GM12875 (cell line): ENCODE measurements around the gene PAFAH1B2.

Source experiments
- H3K4me3 ChIP-seq: one replicate; pipeline ENCODE4 v1.5.1; 2011; ENCODE audit warnings: low read depth, low read length, control low read depth
- CTCF ChIP-seq: IDR thresholded peaks from 2 replicates; pipeline ENCODE4 v1.5.1; 2011; ENCODE audit warnings: low read depth, mild to moderate bottlenecking, control low read depth, inconsistent platforms, low read length, moderate library complexity, borderline replicate concordance; ENCODE audit not compliant: insufficient read depth

The PAFAH1B2 gene

GRCh38 chr11:117219995-117220394 lies 75.9 kb downstream of the PAFAH1B2 start:
- TF ChIP-seq CTCF = no peak
- H3K4me3 ChIP-seq = no peak overlapping the region

DNA sequence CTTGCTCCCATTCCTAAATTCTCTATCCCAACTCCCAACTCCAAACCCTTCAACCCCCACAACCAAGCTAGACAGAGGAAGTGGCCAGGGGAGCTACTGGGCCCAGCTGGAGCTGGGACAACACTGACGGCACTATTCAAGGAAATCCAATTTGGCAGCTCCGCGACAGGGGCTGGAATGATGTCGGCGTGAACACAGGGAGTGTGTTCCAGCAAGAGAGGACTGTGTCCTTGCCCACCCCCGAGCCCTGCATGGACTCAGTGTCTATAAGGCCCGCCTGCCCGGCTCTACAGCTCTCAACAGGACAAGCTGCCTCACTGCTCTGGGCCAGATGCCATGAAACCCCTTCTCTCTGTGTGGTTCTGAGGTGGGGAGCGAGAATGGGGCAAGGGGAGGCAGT lies 76.5 kb downstream of the PAFAH1B2 start:
- H3K4me3 ChIP-seq = no peak overlapping the region
- TF ChIP-seq CTCF = no peak

GRCh38 chr11:117220999-117221774 lies 77.1 kb downstream of the PAFAH1B2 start:
- no peak overlapping the region for H3K4me3 ChIP-seq
- no peak for TF ChIP-seq CTCF

DNA sequence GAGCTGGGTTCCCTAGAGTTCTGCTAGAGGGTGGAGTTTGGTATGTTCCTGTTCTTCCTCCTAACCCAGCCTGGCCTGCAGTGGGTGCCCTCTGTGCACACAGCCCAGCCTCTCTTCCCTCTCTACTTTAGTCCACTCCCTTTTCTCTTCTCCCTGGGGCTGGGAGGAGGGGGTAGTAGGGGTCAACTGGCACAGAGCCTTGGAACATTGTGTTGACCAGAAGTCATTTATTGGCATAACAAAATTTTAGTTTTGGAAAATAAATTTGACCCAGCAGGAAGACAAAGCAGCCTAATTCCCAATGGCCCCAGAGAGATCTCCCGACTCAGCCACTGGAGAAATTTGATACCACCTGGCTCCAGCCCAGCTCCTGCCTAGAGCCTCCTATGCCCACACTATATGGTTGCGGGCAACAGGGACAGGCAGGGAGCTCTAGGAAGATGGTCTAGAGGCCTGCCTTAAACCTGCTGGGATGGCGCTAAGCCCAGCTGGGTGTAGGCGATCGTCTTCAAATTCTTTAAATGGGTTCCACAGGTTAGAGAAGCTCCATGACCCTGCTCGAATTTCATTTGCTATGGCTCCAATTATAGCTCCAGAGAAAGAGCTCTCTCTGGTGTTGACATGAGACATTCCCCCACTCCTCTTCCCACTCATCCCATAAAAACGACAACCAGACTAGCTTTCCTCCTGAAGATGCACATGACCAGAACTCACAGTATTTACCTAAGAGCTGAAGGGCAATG lies 77.9 kb downstream of the PAFAH1B2 start:
- no peak for TF ChIP-seq CTCF
- no peak overlapping the region for H3K4me3 ChIP-seq

DNA sequence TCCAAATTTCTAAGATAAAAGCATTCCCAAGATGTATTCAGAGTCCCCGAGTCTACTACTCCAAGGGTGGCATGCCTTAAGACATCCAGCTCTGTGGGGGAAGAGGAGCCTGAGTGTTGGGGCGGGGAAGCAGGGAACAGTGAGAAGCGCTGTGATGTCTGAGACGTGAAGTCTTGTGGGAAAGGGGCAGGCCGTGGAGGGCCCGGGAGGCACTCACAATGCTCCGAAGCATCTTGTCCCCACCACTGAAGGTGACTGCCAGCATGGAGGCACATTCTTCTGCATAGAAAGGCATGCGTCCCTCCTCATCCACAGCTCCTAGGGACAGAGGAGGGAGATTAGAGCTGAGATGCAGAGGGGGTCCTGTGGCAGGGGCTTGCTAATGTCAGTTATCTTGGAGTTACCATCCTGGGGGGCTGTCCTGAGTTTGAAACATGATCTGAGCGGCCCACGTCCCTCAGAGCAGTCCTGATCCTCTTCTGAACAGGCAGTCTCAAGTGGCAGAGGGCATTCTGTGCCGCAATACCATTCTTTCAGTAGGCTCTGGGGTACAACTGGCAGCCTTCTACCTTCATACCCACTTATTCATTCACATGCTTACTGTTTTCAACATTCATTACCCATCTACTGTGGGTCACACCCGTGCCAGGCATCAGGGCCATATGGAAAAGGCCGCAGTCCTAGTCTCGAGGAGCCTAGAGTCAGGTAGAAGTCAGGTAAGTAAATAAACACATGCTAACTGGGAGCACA lies 79.1 kb downstream of the PAFAH1B2 start:
- H3K4me3 ChIP-seq = no peak overlapping the region

More for the DNA sequence above, 79.1 kb downstream of the PAFAH1B2 start:
- no peak for TF ChIP-seq CTCF
